GM13977 (cell line): ENCODE data around the gene PSTPIP2.
"Not testable (repeated sequence)": the region's sequence is repeated elsewhere in the genome, so short reads cannot be mapped to it uniquely, and the experiment has no call there.

Experiments used
- DNase-seq: peaks from one replicate; pipeline ENCODE4 v3.0.0; 2012; ENCODE audit warnings: low spot score
- CTCF ChIP-seq: IDR thresholded peaks from 2 replicates; pipeline ENCODE4 v1.5.1; 2012; ENCODE audit warnings: mild to moderate bottlenecking, control low read depth; ENCODE audit not compliant: insufficient read depth; ENCODE audit errors: extremely low read depth, missing control alignments
- in situ Hi-C: fragments of 300-500 bp; cut with MboI; formaldehyde crosslinking; loops from one replicate; pipeline ENCODE4 v1.12.0; 2022; ENCODE audit warnings: low sequenced_read_pairs, low pct_unique_long_range_greater_than_20kb, mixed read lengths, inconsistent platforms; ENCODE audit not compliant: unreplicated experiment

PSTPIP2 gene

GRCh38 chr18:45980229-45980628 is 91.8 kb downstream of the PSTPIP2 start:
- in situ Hi-C loops: no loop called here
- no peak for DNase-seq
- TF ChIP-seq CTCF: no peak

- DNase-seq: no peak
- in situ Hi-C loops: no loop called here
- TF ChIP-seq CTCF: no peak
Observed at GRCh38 chr18:45978084-45978483, 94.0 kb downstream of the PSTPIP2 start.

- TF ChIP-seq CTCF: no peak
- in situ Hi-C loops: no loop called here
- no peak for DNase-seq
Observed at GRCh38 chr18:45976974-45977373, 95.1 kb downstream of the PSTPIP2 start.

GRCh38 chr18:45976566-45976965 is 95.5 kb downstream of the PSTPIP2 start:
- no peak for DNase-seq
- in situ Hi-C loops: no loop called here
- TF ChIP-seq CTCF: no peak

GRCh38 chr18:45974088-45974536 is 97.9 kb downstream of the PSTPIP2 start:
- in situ Hi-C loops: no loop called here
- TF ChIP-seq CTCF: peak; percentile 56
- DNase-seq: peak; percentile 44

- TF ChIP-seq CTCF: no peak
- in situ Hi-C loops: no loop called here
- DNase-seq: peak; percentile 91
Observed at GRCh38 chr18:45967007-45967706, 104.9 kb downstream of the PSTPIP2 start, which contains the start of gene EPG5. Gene EPG5, minus strand, starts transcription at chr18:45967329. Its CDS starts 90 bp downstream, at chr18:45967239.

GRCh38 chr18:45964913-45965312 is 107.1 kb downstream of the PSTPIP2 start:
- in situ Hi-C loops, DNase-seq: not testable (repeated sequence)
